K562 (cell line): ENCODE results near the gene PPP1R12B. TPM values are rescaled to one million over a fixed set of nuclear protein-coding genes. Genes with fewer than 3 reads are reported as not detected.

Source experiments
- ATAC-seq: fragments of 200-7000 bp; cut with Tn5 transposase; 3 replicates; pipeline ENCODE4 v1.9.1; 2020; ENCODE audit warnings: moderate library complexity
- BruUV-seq: library from RNA; stranded (reverse); fragments of 400-500 nt; replicated peaks from 2 replicates; lab custom pipeline; 2021; lab: Mats Ljungman, UMichigan
- CTCF ChIA-PET: fragments of 300-600 bp; formaldehyde crosslinking; extraction: SDS; loops from one replicate; lab custom pipeline; 2021; ENCODE audit warnings: low intra/inter-chr PET ratio; lab: Yijun Ruan, JAX
- POLR2A ChIA-PET: fragments of 300-600, 350-650 bp; sonication (Branson Sonifier 250); formaldehyde crosslinking; extraction: SDS; loops from one replicate; lab custom pipeline; 2021; ENCODE audit warnings: antibody characterized with exemption, inconsistent platforms; lab: Yijun Ruan, JAX
- DNase-seq, 4 experiments: peaks; one replicate each; pipeline versions ENCODE4 v3.0.0 to v3.0.0-alpha.2; 2011 to 2018; ENCODE audit warnings: low spot score in 3 of 4, mixed read lengths in 3 of 4; ENCODE audit errors: extremely low read depth in 1 of 4
- FAIRE-seq: peaks from 2 replicates; lab custom pipeline; 2011; peaks lifted over from hg19 to GRCh38; lab: Jason Lieb, UNC
- H2AFZ ChIP-seq: 2 replicates; pipeline ENCODE4 v1.6.0; 2011; ENCODE audit warnings: low read depth, low read length, control low read depth, inconsistent platforms
- H3K27ac ChIP-seq: fragments of 200-600 bp; 3 replicates; pipeline ENCODE4 v1.8.0; 2011; ENCODE audit warnings: low read depth, mild to moderate bottlenecking, control low read depth, inconsistent platforms, low read length, moderate library complexity, mixed read lengths; ENCODE audit errors: extremely low read depth
- H3K27me3 ChIP-seq, 2 experiments: fragments of 300-600 bp in 1 of 2; 2 replicates in 1 of 2; 3 replicates in 1 of 2; pipeline versions ENCODE4 v1.6.0 to v1.8.0; 2011; ENCODE audit warnings: inconsistent platforms in 2 of 2, low read length in 2 of 2, mild to moderate bottlenecking in 1 of 2, mixed read lengths in 1 of 2, moderate library complexity in 1 of 2; ENCODE audit not compliant: control insufficient read depth in 2 of 2, insufficient read depth in 2 of 2
- H3K36me3 ChIP-seq: fragments of 300-600 bp; 3 replicates; pipeline ENCODE4 v1.8.0; 2011; ENCODE audit warnings: mild to moderate bottlenecking, low read length, inconsistent platforms; ENCODE audit not compliant: control insufficient read depth, insufficient read depth
- H3K4me1 ChIP-seq, 2 experiments: fragments of 200-600 bp in 1 of 2; replicated peaks in 1 of 2; 2 replicates in 1 of 2; 3 replicates in 1 of 2; pipeline versions ENCODE4 v1.5.1 to v1.8.0; 2011; ENCODE audit warnings: inconsistent platforms in 2 of 2, low read length in 2 of 2, mild to moderate bottlenecking in 1 of 2, mixed read lengths in 1 of 2, moderate library complexity in 1 of 2; ENCODE audit not compliant: control insufficient read depth in 2 of 2, insufficient read depth in 2 of 2
- H3K4me2 ChIP-seq: 2 replicates; pipeline ENCODE4 v1.6.1; 2011; ENCODE audit warnings: low read length, control low read depth, inconsistent platforms, mixed read lengths; ENCODE audit not compliant: insufficient read depth
- H3K4me3 ChIP-seq: fragments of 200-600 bp; sonication (generic), shearing (Covaris generic); 2 replicates; pipeline ENCODE4 v1.5.1; 2016; ENCODE audit warnings: control low read depth, inconsistent platforms
- H3K79me2 ChIP-seq: fragments of 200-600 bp; 3 replicates; pipeline ENCODE4 v1.8.0; 2011; ENCODE audit warnings: low read length, inconsistent platforms; ENCODE audit not compliant: control insufficient read depth, insufficient read depth
- H3K9ac ChIP-seq, 2 experiments: 2 replicates each; pipeline versions ENCODE4 v1.6.0 to v1.6.1; 2011; ENCODE audit warnings: low read depth in 2 of 2, low read length in 2 of 2, control low read depth in 1 of 2, inconsistent platforms in 1 of 2, mild to moderate bottlenecking in 1 of 2, mixed read lengths in 1 of 2; ENCODE audit not compliant: insufficient read depth in 1 of 2
- H3K9me1 ChIP-seq: one replicate; pipeline ENCODE4 v1.6.0; 2011; ENCODE audit warnings: inconsistent platforms, mild to moderate bottlenecking, low read length, moderate library complexity; ENCODE audit not compliant: control insufficient read depth, insufficient read depth
- H3K9me3 ChIP-seq: replicated peaks from 2 replicates; pipeline ENCODE4 v1.5.1; 2011; ENCODE audit warnings: low read depth, low read length, inconsistent platforms; ENCODE audit not compliant: control insufficient read depth, insufficient read depth
- H4K20me1 ChIP-seq: replicated peaks from 2 replicates; pipeline ENCODE4 v1.6.1; 2011; ENCODE audit warnings: low read length, inconsistent platforms, mixed read lengths; ENCODE audit not compliant: control insufficient read depth, insufficient read depth
- HDGF ChIP-seq: fragments of 450-650 bp; IDR thresholded peaks from 2 replicates; pipeline ENCODE4 v1.6.1; 2016
- ILF3 ChIP-seq: fragments of 450-650 bp; IDR thresholded peaks from 2 replicates; pipeline ENCODE4 v1.6.1; 2018; ENCODE audit warnings: antibody characterized with exemption, mild to moderate bottlenecking, moderate library complexity, borderline replicate concordance
- MCM3 ChIP-seq: fragments of 450-650 bp; IDR thresholded peaks from 2 replicates; pipeline ENCODE4 v1.6.1; 2016
- NR2C1 ChIP-seq, 2 experiments: fragments of 450-650 bp; IDR thresholded peaks; 2 replicates each; pipeline ENCODE4 v1.6.1; 2017; ENCODE audit warnings: mild to moderate bottlenecking in 2 of 2, antibody characterized with exemption in 1 of 2, inconsistent platforms in 1 of 2, missing compliant biosample characterization in 1 of 2, missing genetic modification characterization in 1 of 2
- ZNF224 ChIP-seq: sonication (generic); formaldehyde crosslinking; IDR thresholded peaks from 2 replicates; pipeline ENCODE4 v1.8.0; 2022; ENCODE audit warnings: mild to moderate bottlenecking, missing genetic modification reagents
- WGBS: fragments of 100-300 bp; shearing (Covaris generic); methylation state at CpG from one replicate; pipeline ENCODE4 v1.1.6; 2016; ENCODE audit warnings: low coverage, mixed read lengths; ENCODE audit not compliant: insufficient coverage; ENCODE audit errors: missing lambda C conversion rate; 5-methylcytosine and 5-hydroxymethylcytosine counted together
- in situ Hi-C: fragments of 300-500 bp; cut with MboI; formaldehyde crosslinking; loops from 4 replicates; pipeline ENCODE4 v1.15.0; 2018; ENCODE audit warnings: inconsistent platforms, mixed read lengths
- intact Hi-C: fragments of 100-400 bp; cut with micrococcal nuclease; formaldehyde crosslinking; loops from 2 replicates; pipeline ENCODE4 v1.14.2; 2022
- polyA plus RNA-seq, 8 experiments: library from polyadenylated mRNA; depleted of rRNA in 4 of 8; stranded (reverse) in 5 of 8; unstranded in 3 of 8; fragments of >200 nt; fragmentation: Nextera tagmentation in 2 of 8; fragmentation: Illumina TruSeq in 1 of 8; extraction: Ambion mirVana in 2 of 8; extraction: Trizol in 1 of 8; gene quantifications; 2 replicates each; pipeline versions ENCODE4 v1.2.1 to v1.2.3, GENCODE V29; 2011 to 2014; ENCODE audit warnings: inconsistent platforms in 1 of 8, missing spikeins in 1 of 8
- total RNA-seq, 7 experiments: library from RNA; depleted of rRNA in 6 of 7; stranded (reverse); fragments of >200 nt in 6 of 7; fragmentation: Illumina TruSeq in 2 of 7; extraction: Trizol in 2 of 7; gene quantifications; 2 replicates each; pipeline versions ENCODE4 v1.2.1 to v1.2.3, GENCODE V29; 2011 to 2021; ENCODE audit warnings: low replicate concordance in 1 of 7
- TF ChIP-seq, protein P1 (sequence below): fragments of 250-450 bp; sonication (Bioruptor Pico); IDR thresholded peaks from 2 replicates; pipeline ENCODE4 v1.4.0; 2020; ENCODE audit warnings: mild to moderate bottlenecking, moderate library complexity
- TF ChIP-seq, protein P2 (sequence below): sonication (generic); formaldehyde crosslinking; IDR thresholded peaks from 2 replicates; pipeline ENCODE4 v1.8.0; 2022; ENCODE audit warnings: mild to moderate bottlenecking, missing genetic modification reagents, borderline replicate concordance
- TF ChIP-seq, protein P3 (sequence below): fragments of 250-450 bp; sonication (Bioruptor Pico); IDR thresholded peaks from 2 replicates; pipeline ENCODE4 v1.8.0; 2021; ENCODE audit warnings: borderline replicate concordance, mild to moderate bottlenecking, moderate library complexity; ENCODE audit not compliant: poor library complexity, severe bottlenecking
- TF ChIP-seq, protein P4 (sequence below): sonication (generic); formaldehyde crosslinking; IDR thresholded peaks from 2 replicates; pipeline ENCODE4 v1.8.0; 2022; ENCODE audit warnings: missing genetic modification reagents, mild to moderate bottlenecking, borderline replicate concordance
- TF ChIP-seq, protein P5 (sequence below): fragments of 450-650 bp; IDR thresholded peaks from 2 replicates; pipeline ENCODE4 v1.6.1; 2017; ENCODE audit warnings: antibody characterized with exemption, mild to moderate bottlenecking

The PPP1R12B gene
- total and polyA plus RNA-seq, 9 of the 15 experiments (the other 6 are each of a cell fraction or from before 2014, with no cell fraction given) = 0.73 to 16.9 (median 13.6) TPM

DNA sequence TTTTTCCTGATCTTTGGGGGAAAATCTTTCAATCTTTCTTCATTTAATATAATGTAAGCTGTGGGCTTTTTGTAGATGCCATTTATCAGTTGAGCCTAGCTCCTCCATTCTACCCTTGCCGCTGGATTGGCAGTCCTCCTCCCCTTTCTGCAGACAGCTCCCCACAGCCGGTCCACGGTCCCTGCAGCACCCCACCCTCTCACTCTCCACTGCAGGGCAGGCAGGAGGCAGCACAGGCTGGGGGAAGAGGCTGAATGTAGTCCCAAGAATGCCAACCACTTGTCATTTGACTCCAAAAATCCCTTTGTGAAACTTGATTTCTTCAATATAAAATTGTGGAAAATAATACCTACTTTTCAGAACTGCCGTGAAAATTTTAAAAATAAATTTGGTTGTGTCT, 265.1 kb downstream of the PPP1R12B start:
- DNase-seq (no peak), FAIRE-seq (no peak), ATAC-seq (no peak)
- no peak overlapping the region for H3K4me2 ChIP-seq
- 4% methylated on average over 4 of the region's 4 CpGs for WGBS
- H4K20me1 ChIP-seq = no peaks in the 10 kb centered on the region
- no peaks in the 10 kb centered on the region for H3K9me1 ChIP-seq
- H3K36me3 ChIP-seq = no peaks in the 10 kb centered on the region
- intact Hi-C loops = no loop called here
- no peak overlapping the region for H3K9ac ChIP-seq
- no peak overlapping the region for H2AFZ ChIP-seq
- H3K9me3 ChIP-seq = no peaks in the 10 kb centered on the region
- in situ Hi-C loops = no loop called here
- no peak overlapping the region for H3K27ac ChIP-seq
- ChIA-PET POLR2A (interaction anchor here (0.6 to 0.9 kb wide), 2 partner anchors 103 to 106 kb away, joined by 5 read pairs; no protein-coding TSS in a partner anchor), CTCF (no interaction called here)
- H3K79me2 ChIP-seq = no peaks in the 10 kb centered on the region
- no TSS peak for BruUV-seq
- no peaks in the 10 kb centered on the region for H3K4me1 ChIP-seq
- H3K27me3 ChIP-seq = peaks cover 7 to 50% of the 10 kb centered on the region in 2 experiments; a peak in 3 of 5 replicates
- no peak overlapping the region for H3K4me3 ChIP-seq
- TF ChIP-seq HDGF (no peak), MCM3 (no peak), ILF3 (no peak), NR2C1 (IDR thresholded peaks at IDR 0.05) (no peak), NR2C1 (tag; IDR thresholded peaks at IDR 0.05) (no peak), ZNF224 (CRISPR knock-in tag) (no peak)
- TF ChIP-seq, protein P1, sequence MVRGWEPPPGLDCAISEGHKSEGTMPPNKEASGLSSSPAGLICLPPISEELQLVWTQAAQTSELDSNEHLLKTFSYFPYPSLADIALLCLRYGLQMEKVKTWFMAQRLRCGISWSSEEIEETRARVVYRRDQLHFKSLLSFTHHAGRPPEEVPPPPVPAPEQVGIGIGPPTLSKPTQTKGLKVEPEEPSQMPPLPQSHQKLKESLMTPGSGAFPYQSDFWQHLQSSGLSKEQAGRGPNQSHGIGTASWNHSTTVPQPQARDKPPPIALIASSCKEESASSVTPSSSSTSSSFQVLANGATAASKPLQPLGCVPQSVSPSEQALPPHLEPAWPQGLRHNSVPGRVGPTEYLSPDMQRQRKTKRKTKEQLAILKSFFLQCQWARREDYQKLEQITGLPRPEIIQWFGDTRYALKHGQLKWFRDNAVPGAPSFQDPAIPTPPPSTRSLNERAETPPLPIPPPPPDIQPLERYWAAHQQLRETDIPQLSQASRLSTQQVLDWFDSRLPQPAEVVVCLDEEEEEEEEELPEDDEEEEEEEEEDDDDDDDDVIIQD (CRISPR knock-in tag) = no peak
- TF ChIP-seq, protein P2, sequence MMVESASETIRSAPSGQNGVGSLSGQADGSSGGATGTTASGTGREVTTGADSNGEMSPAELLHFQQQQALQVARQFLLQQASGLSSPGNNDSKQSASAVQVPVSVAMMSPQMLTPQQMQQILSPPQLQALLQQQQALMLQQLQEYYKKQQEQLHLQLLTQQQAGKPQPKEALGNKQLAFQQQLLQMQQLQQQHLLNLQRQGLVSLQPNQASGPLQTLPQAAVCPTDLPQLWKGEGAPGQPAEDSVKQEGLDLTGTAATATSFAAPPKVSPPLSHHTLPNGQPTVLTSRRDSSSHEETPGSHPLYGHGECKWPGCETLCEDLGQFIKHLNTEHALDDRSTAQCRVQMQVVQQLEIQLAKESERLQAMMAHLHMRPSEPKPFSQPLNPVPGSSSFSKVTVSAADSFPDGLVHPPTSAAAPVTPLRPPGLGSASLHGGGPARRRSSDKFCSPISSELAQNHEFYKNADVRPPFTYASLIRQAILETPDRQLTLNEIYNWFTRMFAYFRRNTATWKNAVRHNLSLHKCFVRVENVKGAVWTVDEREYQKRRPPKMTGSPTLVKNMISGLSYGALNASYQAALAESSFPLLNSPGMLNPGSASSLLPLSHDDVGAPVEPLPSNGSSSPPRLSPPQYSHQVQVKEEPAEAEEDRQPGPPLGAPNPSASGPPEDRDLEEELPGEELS (CRISPR knock-in tag) = no peak
- TF ChIP-seq, protein P3, sequence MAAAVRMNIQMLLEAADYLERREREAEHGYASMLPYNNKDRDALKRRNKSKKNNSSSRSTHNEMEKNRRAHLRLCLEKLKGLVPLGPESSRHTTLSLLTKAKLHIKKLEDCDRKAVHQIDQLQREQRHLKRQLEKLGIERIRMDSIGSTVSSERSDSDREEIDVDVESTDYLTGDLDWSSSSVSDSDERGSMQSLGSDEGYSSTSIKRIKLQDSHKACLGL (CRISPR knock-in tag) = no peak
- TF ChIP-seq, protein P4, sequence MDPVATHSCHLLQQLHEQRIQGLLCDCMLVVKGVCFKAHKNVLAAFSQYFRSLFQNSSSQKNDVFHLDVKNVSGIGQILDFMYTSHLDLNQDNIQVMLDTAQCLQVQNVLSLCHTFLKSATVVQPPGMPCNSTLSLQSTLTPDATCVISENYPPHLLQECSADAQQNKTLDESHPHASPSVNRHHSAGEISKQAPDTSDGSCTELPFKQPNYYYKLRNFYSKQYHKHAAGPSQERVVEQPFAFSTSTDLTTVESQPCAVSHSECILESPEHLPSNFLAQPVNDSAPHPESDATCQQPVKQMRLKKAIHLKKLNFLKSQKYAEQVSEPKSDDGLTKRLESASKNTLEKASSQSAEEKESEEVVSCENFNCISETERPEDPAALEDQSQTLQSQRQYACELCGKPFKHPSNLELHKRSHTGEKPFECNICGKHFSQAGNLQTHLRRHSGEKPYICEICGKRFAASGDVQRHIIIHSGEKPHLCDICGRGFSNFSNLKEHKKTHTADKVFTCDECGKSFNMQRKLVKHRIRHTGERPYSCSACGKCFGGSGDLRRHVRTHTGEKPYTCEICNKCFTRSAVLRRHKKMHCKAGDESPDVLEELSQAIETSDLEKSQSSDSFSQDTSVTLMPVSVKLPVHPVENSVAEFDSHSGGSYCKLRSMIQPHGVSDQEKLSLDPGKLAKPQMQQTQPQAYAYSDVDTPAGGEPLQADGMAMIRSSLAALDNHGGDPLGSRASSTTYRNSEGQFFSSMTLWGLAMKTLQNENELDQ (CRISPR knock-in tag) = no peak
- TF ChIP-seq, protein P5, sequence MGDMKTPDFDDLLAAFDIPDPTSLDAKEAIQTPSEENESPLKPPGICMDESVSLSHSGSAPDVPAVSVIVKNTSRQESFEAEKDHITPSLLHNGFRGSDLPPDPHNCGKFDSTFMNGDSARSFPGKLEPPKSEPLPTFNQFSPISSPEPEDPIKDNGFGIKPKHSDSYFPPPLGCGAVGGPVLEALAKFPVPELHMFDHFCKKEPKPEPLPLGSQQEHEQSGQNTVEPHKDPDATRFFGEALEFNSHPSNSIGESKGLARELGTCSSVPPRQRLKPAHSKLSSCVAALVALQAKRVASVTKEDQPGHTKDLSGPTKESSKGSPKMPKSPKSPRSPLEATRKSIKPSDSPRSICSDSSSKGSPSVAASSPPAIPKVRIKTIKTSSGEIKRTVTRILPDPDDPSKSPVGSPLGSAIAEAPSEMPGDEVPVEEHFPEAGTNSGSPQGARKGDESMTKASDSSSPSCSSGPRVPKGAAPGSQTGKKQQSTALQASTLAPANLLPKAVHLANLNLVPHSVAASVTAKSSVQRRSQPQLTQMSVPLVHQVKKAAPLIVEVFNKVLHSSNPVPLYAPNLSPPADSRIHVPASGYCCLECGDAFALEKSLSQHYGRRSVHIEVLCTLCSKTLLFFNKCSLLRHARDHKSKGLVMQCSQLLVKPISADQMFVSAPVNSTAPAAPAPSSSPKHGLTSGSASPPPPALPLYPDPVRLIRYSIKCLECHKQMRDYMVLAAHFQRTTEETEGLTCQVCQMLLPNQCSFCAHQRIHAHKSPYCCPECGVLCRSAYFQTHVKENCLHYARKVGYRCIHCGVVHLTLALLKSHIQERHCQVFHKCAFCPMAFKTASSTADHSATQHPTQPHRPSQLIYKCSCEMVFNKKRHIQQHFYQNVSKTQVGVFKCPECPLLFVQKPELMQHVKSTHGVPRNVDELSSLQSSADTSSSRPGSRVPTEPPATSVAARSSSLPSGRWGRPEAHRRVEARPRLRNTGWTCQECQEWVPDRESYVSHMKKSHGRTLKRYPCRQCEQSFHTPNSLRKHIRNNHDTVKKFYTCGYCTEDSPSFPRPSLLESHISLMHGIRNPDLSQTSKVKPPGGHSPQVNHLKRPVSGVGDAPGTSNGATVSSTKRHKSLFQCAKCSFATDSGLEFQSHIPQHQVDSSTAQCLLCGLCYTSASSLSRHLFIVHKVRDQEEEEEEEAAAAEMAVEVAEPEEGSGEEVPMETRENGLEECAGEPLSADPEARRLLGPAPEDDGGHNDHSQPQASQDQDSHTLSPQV = no peak
